GM21717 (cell line): ENCODE measurements around the gene OR9A4.
"Not testable (repeated sequence)": the region's sequence is repeated elsewhere in the genome, so short reads cannot be mapped to it uniquely, and the experiment has no call there.

ENCODE experiments used
- ATAC-seq: cut with Tn5 transposase; IDR thresholded peaks from one replicate; pipeline ENCODE4 v1.9.1; 2021; ENCODE audit warnings: mild to moderate bottlenecking, moderate library complexity; ENCODE audit not compliant: unreplicated experiment

Gene OR9A4

DNA sequence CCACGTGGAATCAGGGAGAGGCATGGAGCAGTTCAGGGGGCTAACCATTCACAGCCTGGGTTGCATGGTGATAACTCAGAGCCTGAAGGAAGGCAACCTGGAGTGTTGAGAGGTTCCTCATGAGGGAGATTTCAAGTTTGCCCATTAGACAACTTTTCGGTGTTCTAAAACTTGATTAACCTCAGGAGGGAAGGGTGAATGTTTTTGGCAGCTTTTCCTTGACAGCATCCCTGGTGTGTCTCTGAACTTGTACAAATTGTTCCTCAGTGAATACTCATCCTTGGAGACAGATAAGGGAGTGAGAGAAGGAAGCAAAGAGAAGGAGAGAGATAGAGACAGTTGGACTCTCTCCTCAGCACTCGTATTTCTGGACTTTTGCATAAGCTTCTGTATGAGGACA lies at the start of gene OR9A4:
TSS of gene OR9A4 (plus strand) at position 301 of the 400 bp plus-strand sequence. CDS start 2,477 bp downstream, outside the sequence.
- ATAC-seq: no peak

DNA sequence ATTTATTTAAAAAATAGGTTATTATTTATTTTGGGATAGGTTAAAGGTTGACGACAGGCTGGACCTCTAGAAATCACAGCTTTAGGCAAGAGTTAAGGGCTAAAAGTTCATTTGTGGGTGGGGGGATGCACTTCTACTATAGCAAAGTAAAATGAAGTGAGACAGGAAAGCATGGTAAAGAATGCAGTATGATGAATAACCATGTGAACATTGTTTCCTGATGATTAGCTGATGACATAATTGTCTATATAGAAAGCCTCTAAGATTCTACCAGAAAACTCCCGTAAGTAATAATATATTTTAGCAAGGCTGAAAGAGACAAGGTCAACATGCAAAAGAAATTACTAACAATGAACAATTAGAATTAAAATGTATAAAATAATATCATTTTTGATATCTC lies 49.2 kb upstream of the OR9A4 start:
- ATAC-seq: no peak

DNA sequence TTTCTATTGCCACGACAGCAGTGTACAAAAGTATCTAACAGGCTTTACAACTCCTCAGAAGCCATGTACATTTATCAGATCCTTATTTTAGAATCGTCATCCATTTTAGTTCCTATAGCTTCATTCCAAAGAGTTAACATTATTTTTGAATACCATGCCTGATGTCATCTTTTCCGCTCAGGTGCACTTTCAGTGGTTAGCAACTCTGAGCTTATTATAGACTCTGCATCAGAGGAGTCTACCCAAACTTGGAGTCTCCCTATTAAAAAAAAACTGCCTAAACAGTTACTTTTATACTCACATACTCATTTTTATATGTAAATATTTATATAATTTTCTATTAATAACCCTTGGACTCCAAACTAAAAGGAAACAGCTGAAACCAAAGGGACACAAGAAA lies 43.3 kb upstream of the OR9A4 start:
- ATAC-seq: peak; percentile 50

- ATAC-seq: no peak
Observed at GRCh38 chr7:141874787-141875186, 41.4 kb upstream of the OR9A4 start.

GRCh38 chr7:141875453-141875852 lies 40.7 kb upstream of the OR9A4 start:
- no peak for ATAC-seq

GRCh38 chr7:141876371-141876770 lies 39.8 kb upstream of the OR9A4 start:
- ATAC-seq: no peak

- ATAC-seq: no peak
Observed at GRCh38 chr7:141877365-141877764, 38.8 kb upstream of the OR9A4 start.

DNA sequence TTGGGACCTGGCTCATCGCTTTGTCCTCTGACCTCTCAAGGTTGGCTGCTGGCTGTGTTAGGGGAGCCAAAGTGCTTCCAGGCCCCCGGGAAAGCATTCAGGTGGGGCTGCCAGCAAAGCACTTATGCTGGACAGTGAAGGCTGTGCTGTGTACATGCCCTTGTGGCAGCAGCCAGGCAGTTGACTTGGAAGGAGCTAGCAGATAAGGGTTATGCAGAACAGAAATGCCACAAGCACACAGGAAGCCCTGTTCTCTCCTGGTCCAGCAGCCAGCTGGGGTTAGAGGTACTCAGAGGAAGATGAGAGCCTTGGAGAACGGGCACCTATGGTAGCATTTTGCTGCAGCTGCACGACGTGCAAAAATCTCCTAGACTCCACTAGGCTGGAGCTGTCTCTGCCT lies 35.2 kb upstream of the OR9A4 start:
- ATAC-seq: no peak

- peak; percentile 90 for ATAC-seq
Observed at GRCh38 chr7:141884539-141885225, 31.5 kb upstream of the OR9A4 start.

DNA sequence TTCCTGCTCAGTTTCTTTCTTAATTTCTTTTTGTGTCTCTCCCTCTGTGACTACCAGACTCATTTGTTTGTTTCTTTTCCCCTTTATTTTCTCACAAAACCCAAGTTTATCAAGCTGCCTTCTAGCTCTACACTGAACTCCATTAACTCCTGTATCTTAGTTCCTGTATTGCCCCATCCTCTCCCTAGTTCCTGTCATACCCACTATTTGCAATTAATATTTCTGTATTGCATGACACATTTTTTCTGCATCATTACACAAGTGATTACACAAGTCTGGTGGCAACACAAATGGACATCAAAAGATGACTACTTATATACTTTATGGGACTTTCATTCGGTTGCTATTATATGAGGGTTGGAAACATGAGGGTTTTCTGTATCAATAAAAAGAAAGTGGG lies 26.9 kb upstream of the OR9A4 start:
- no peak for ATAC-seq

DNA sequence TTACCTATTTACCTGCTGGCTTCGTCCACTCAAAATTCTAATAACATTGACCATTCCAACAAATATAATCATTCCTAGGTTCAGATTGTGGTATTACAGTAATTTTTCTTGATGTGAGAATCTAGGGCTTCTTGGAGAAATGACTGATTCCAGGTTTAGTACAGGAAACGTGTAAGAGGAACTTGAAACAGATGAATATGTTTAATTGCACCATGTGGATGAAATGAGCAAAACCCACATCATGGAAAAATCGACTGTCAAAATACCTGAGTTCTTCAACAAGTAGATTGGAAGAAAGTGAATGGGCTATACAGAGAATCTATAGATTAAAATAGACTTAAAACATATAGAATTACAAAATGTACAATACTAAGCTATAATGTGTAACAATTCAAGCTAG lies 24.9 kb upstream of the OR9A4 start:
- ATAC-seq: no peak

DNA sequence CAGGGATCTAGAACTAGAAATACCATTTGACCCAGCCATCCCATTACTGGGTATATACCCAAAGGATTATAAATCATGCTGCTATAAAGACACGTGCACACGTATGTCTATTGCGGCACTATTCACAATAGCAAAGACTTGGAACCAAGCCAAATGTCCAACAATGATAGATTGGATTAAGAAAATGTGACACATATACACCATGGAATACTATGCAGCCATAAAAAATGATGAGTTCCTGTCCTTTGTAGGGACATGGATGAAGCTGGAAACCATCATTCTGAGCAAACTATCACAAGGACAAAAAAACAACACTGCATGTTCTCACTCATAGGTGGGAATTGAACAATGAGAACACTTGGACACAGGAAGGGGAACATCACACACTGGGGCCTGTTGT lies 16.8 kb upstream of the OR9A4 start:
- ATAC-seq: not testable (repeated sequence)

GRCh38 chr7:141906285-141906684 lies 9.9 kb upstream of the OR9A4 start:
- ATAC-seq: no peak

- ATAC-seq: no peak
Observed at GRCh38 chr7:141911391-141911790, 4.8 kb upstream of the OR9A4 start.

DNA sequence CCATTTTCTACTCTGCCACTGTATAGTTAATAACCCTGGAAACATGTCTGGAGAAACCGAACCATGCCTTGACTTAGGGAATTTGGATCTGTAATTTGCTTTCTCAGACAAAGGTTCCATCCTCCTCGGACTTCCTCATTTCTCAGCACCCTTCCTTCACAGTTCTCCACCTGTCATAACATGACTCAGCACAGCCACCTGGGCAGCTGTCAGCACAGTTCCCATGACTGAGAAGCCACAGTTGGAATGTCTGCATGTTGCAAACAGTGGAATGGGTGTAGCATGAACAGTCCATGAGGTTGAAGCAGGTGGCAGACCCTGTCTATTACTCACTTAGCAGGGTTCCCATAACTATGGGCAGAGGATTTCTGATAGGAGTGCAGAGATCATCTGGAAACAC lies 634 bp upstream of the OR9A4 start:
- peak; percentile 88 for ATAC-seq

DNA sequence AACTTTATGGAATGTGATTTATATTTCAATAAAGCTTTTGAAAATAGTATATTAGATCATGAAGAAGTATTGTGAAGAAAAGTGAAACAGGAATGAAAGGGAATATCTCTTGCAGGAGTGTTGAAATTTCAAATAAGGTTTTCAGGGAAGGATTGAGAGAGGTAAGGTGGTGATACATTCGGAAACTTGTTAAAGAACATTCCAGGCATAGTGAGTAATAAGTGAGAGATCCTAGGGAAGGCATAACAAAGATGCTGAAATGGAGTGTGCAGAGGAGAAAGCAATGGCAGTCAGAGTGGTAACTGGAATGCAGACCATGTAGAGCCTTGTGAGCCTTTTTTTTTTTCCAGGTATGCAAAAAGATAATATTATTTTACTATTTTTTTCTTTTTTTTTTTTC lies 4.1 kb downstream of the OR9A4 start:
- no peak for ATAC-seq

GRCh38 chr7:141928146-141928844 lies 12.1 kb downstream of the OR9A4 start:
- no peak for ATAC-seq

GRCh38 chr7:141928845-141929195 lies 12.6 kb downstream of the OR9A4 start:
- no peak for ATAC-seq

DNA sequence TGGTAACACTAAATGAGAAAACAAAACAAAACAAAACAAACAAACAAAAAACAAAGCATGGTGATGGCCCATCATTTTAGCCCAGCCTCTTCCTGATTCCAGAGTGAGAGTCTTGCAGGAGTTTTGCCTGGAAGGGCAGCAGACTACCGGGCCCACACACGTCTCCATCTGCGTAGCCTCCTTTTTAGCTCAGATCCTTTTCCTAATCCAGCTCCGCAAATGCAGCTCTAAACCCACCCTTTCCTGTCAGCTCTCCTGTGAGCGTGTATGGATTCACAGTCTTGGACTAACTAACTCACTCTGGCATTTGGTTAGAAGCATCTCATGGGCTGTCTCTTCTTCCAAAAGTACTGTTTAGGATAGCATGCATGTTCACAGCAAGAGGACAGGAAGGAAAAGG lies 14.0 kb downstream of the OR9A4 start:
- no peak for ATAC-seq

DNA sequence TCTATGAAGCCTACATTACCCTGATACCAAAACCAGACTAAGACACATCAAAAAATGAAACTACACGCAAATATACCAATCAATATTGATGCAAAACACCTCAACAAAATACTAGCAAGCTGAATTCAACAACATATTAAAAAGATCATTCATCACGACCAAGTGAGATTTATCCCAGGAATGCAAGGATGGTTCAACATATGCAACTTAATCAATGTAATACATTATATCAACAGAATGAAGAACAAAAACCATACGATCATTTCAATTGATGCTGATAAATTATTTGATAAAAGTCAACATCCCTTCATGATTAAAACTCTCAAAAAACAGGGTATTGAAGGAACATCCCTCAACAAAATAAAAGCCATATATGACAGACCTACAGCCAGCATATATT lies 24.9 kb downstream of the OR9A4 start:
- ATAC-seq: no peak

DNA sequence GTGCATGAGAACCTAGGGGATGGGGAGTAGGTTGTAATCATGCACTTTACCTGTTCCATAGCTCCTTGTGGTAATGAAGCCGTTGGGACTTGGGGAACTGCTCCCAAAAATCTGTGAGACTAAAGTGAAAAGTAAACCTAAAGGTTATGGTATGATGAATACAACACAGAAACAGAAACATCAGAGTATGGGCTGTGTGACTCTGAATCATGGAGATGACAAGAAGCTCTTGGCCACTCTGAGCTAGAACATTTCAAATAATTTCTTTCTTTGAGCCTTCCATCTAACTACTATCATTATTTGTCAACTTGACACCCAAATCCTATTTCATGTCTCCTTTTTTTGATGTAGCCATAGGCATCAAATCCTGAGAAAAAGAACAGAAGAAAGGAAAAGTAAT lies 27.6 kb downstream of the OR9A4 start:
- ATAC-seq: no peak

DNA sequence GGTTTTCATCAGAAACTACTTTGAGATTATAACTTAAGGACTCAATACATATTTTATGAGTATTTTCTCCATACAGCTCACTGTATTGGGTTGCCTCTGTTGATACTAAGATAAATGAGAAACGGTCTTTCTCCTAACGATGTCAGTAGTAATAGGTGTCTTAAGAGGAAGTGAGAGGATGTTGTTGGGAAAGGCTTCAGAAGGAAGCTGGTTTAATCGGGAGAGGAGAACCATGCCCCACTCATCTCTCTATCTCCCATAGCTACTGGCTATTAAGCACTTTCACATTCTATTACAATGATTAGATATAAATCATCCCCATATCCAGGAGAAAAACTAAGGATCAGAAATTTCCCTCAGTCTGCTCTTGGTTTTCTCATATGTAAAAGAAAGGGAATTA lies 28.6 kb downstream of the OR9A4 start:
- ATAC-seq: no peak

GRCh38 chr7:141945356-141945755 lies 29.2 kb downstream of the OR9A4 start:
- no peak for ATAC-seq
